Memory B cell (primary cell): ENCODE data around the gene ABI2.
"Not testable (repeated sequence)": the region's sequence is repeated elsewhere in the genome, so short reads cannot be mapped to it uniquely, and the experiment has no call there.

Source experiments
- ATAC-seq: fragments of 150-1000 bp; cut with Tn5 transposase; 2 replicates; pipeline ENCODE4 v1.10.0; 2021; ENCODE audit warnings: low read depth, mild to moderate bottlenecking, moderate library complexity
- DNase-seq, 2 donors: peaks; one replicate each; pipeline ENCODE4 v3.0.0; 2022; ENCODE audit warnings: low spot score in 2 of 2
- H3K27ac Mint-ChIP-seq: one replicate; pipeline ENCODE4 v1.8.0; 2022; ENCODE audit warnings: mild to moderate bottlenecking, moderate library complexity, mixed read lengths
- H3K27me3 Mint-ChIP-seq: one replicate; pipeline ENCODE4 v1.8.0; 2022; ENCODE audit warnings: mixed read lengths
- H3K36me3 Mint-ChIP-seq: one replicate; pipeline ENCODE4 v1.8.0; 2022; ENCODE audit warnings: mild to moderate bottlenecking, mixed read lengths
- H3K4me1 Mint-ChIP-seq: one replicate; pipeline ENCODE4 v1.8.0; 2022; ENCODE audit warnings: mixed read lengths
- H3K4me3 Mint-ChIP-seq: one replicate; pipeline ENCODE4 v1.8.0; 2022; ENCODE audit warnings: mild to moderate bottlenecking, moderate library complexity, mixed read lengths
- H3K9me3 Mint-ChIP-seq: one replicate; pipeline ENCODE4 v1.8.0; 2022; ENCODE audit warnings: mixed read lengths

The ABI2 gene

GRCh38 chr2:203340791-203341487, 12.7 kb downstream of the ABI2 start:
- Mint-ChIP-seq H3K27me3 (no peaks in the 10 kb centered on the region), H3K4me3 (no peak overlapping the region), H3K9me3 (no peaks in the 10 kb centered on the region), H3K4me1 (no peaks in the 10 kb centered on the region), H3K27ac (no peak overlapping the region), H3K36me3 (peaks cover 8% of the 10 kb centered on the region)
- ATAC-seq: no peak
- no peak for DNase-seq

- ATAC-seq (no peak), DNase-seq (no peak)
- Mint-ChIP-seq H3K9me3 (no peaks in the 10 kb centered on the region), H3K4me1 (no peaks in the 10 kb centered on the region), H3K27me3 (no peaks in the 10 kb centered on the region), H3K4me3 (no peak overlapping the region), H3K36me3 (peaks cover 8% of the 10 kb centered on the region), H3K27ac (no peak overlapping the region)
Measured at GRCh38 chr2:203341741-203342310, 13.6 kb downstream of the ABI2 start.

- H3K27ac Mint-ChIP-seq, ATAC-seq, H3K9me3 Mint-ChIP-seq, H3K4me1 Mint-ChIP-seq, DNase-seq, H3K27me3 Mint-ChIP-seq, H3K4me3 Mint-ChIP-seq, H3K36me3 Mint-ChIP-seq: not testable (repeated sequence)
Measured at GRCh38 chr2:203342374-203342773, 14.2 kb downstream of the ABI2 start.

- ATAC-seq (no peak), DNase-seq (no peak)
- no peaks in the 10 kb centered on the region for H3K4me1 Mint-ChIP-seq
- H3K27ac Mint-ChIP-seq: no peak overlapping the region
- H3K4me3 Mint-ChIP-seq: no peak overlapping the region
- no peaks in the 10 kb centered on the region for H3K9me3 Mint-ChIP-seq
- H3K36me3 Mint-ChIP-seq: peaks cover 7% of the 10 kb centered on the region
- H3K27me3 Mint-ChIP-seq: no peaks in the 10 kb centered on the region
Measured at GRCh38 chr2:203344667-203345066, 16.5 kb downstream of the ABI2 start.

- Mint-ChIP-seq H3K4me3 (no peak overlapping the region), H3K36me3 (peaks cover 5% of the 10 kb centered on the region), H3K9me3 (no peaks in the 10 kb centered on the region), H3K4me1 (no peaks in the 10 kb centered on the region), H3K27me3 (no peaks in the 10 kb centered on the region), H3K27ac (no peak overlapping the region)
- no peak for DNase-seq
- no peak for ATAC-seq
Measured at GRCh38 chr2:203346612-203347011, 18.4 kb downstream of the ABI2 start.

- Mint-ChIP-seq H3K4me1 (no peaks in the 10 kb centered on the region), H3K4me3 (no peak overlapping the region)
Measured at GRCh38 chr2:203347375-203347774, 19.2 kb downstream of the ABI2 start.

GRCh38 chr2:203352604-203353255, 24.5 kb downstream of the ABI2 start:
- no peaks in the 10 kb centered on the region for H3K9me3 Mint-ChIP-seq

More at GRCh38 chr2:203347375-203347774, 19.2 kb downstream of the ABI2 start:
- no peak for DNase-seq
- no peak for ATAC-seq
- peaks cover 5% of the 10 kb centered on the region for H3K36me3 Mint-ChIP-seq
- H3K27ac Mint-ChIP-seq: no peak overlapping the region
- no peaks in the 10 kb centered on the region for H3K9me3 Mint-ChIP-seq
- H3K27me3 Mint-ChIP-seq: no peaks in the 10 kb centered on the region

GRCh38 chr2:203354966-203355365, 26.8 kb downstream of the ABI2 start:
- H3K27me3 Mint-ChIP-seq: no peaks in the 10 kb centered on the region
- no peaks in the 10 kb centered on the region for H3K4me1 Mint-ChIP-seq
- no peak overlapping the region for H3K4me3 Mint-ChIP-seq
- peaks cover 16% of the 10 kb centered on the region for H3K36me3 Mint-ChIP-seq
- no peak overlapping the region for H3K27ac Mint-ChIP-seq
- DNase-seq (no peak), ATAC-seq (no peak)
- H3K9me3 Mint-ChIP-seq: peaks cover 2% of the 10 kb centered on the region

More at GRCh38 chr2:203352604-203353255, 24.5 kb downstream of the ABI2 start:
- peaks cover 9% of the 10 kb centered on the region for H3K36me3 Mint-ChIP-seq
- no peak overlapping the region for H3K27ac Mint-ChIP-seq
- ATAC-seq: no peak
- H3K4me3 Mint-ChIP-seq: no peak overlapping the region
- no peaks in the 10 kb centered on the region for H3K4me1 Mint-ChIP-seq
- no peaks in the 10 kb centered on the region for H3K27me3 Mint-ChIP-seq
- DNase-seq: no peak

- no peaks in the 10 kb centered on the region for H3K27me3 Mint-ChIP-seq
- H3K4me1 Mint-ChIP-seq: peaks cover 7% of the 10 kb centered on the region
- no peak overlapping the region for H3K27ac Mint-ChIP-seq
- no peak for DNase-seq
- ATAC-seq: no peak
- H3K36me3 Mint-ChIP-seq: peaks cover 15% of the 10 kb centered on the region
- peaks cover 7% of the 10 kb centered on the region for H3K9me3 Mint-ChIP-seq
- no peak overlapping the region for H3K4me3 Mint-ChIP-seq
Measured at GRCh38 chr2:203359450-203359849, 31.3 kb downstream of the ABI2 start.

- Mint-ChIP-seq H3K9me3 (peaks cover 7% of the 10 kb centered on the region), H3K4me3 (no peak overlapping the region), H3K36me3 (peaks cover 11% of the 10 kb centered on the region), H3K4me1 (peaks cover 7% of the 10 kb centered on the region), H3K27me3 (no peaks in the 10 kb centered on the region), H3K27ac (no peak overlapping the region)
- DNase-seq (no peak), ATAC-seq (no peak)
Measured at GRCh38 chr2:203360833-203361430, 32.7 kb downstream of the ABI2 start.

- no peaks in the 10 kb centered on the region for H3K27me3 Mint-ChIP-seq
- H3K36me3 Mint-ChIP-seq: peaks cover 10% of the 10 kb centered on the region
- peaks cover 7% of the 10 kb centered on the region for H3K4me1 Mint-ChIP-seq
- ATAC-seq (no peak), DNase-seq (no peak)
- H3K27ac Mint-ChIP-seq: no peak overlapping the region
- H3K9me3 Mint-ChIP-seq: peaks cover 7% of the 10 kb centered on the region
- H3K4me3 Mint-ChIP-seq: no peak overlapping the region
Measured at GRCh38 chr2:203361495-203361894, 33.3 kb downstream of the ABI2 start.

- peaks cover 12% of the 10 kb centered on the region for H3K36me3 Mint-ChIP-seq
- no peak for ATAC-seq
- H3K4me1 Mint-ChIP-seq: peaks cover 7% of the 10 kb centered on the region
- H3K9me3 Mint-ChIP-seq: peaks cover 7% of the 10 kb centered on the region
- no peak for DNase-seq
- H3K27ac Mint-ChIP-seq: no peak overlapping the region
- no peaks in the 10 kb centered on the region for H3K27me3 Mint-ChIP-seq
- no peak overlapping the region for H3K4me3 Mint-ChIP-seq
Measured at GRCh38 chr2:203361922-203362321, 33.7 kb downstream of the ABI2 start.

GRCh38 chr2:203366639-203367466, 38.7 kb downstream of the ABI2 start:
- Mint-ChIP-seq H3K27ac (no peak overlapping the region), H3K27me3 (no peaks in the 10 kb centered on the region), H3K36me3 (peaks cover 12% of the 10 kb centered on the region), H3K4me1 (no peaks in the 10 kb centered on the region), H3K4me3 (no peak overlapping the region), H3K9me3 (peaks cover 3% of the 10 kb centered on the region)
- ATAC-seq (no peak), DNase-seq (no peak)

- DNase-seq, H3K4me1 Mint-ChIP-seq, H3K4me3 Mint-ChIP-seq, H3K27ac Mint-ChIP-seq, H3K36me3 Mint-ChIP-seq, ATAC-seq, H3K9me3 Mint-ChIP-seq, H3K27me3 Mint-ChIP-seq: not testable (repeated sequence)
Measured at GRCh38 chr2:203372706-203373105, 44.5 kb downstream of the ABI2 start.
